Hippocampal formation (tissue), 2 donors: ENCODE results near the gene UNC5A.

Experiments used
- DNase-seq, 2 donors: peaks; one replicate each; lab custom pipeline; 2025; lab: John Stamatoyannopoulos, UW

Gene UNC5A

GRCh38 chr5:176897263-176897662, 86.9 kb downstream of the UNC5A start:
- DNase-seq = no peak

DNA sequence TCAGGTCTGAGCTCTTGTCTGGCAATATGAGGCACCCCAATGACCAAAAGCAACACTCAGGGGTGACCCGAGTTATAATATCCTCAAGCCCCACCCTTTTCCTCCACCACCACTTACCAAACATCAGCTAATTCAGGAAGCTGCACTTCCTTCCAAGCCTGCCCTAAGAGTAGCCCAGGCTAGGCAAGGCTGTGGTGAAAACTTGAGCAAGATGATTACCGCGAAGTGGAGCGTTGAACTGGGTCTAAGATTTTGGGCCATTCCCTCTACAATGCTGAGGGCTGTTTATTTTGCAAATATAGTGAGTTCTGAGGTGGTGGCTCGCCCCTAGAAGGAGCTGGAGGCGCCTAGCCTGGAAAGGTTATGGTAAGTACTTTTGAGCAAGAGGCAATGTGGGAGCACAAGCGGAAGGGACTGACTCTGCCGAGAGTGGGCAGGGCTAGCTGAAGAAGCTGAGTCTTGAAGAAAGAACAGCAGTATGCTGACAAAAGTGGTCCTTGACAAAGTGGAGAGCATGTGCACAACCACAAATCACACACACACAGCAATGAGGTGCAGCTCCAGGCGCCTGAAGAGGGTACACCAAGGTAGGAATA, 89.0 kb downstream of the UNC5A start, which contains the start of gene HK3:
Gene HK3, minus strand, starts transcription at position 51 of the 596 bp plus-strand sequence. CDS start 3,187 bp downstream, outside the sequence.
- no peak for DNase-seq

GRCh38 chr5:176899946-176900779, 89.8 kb downstream of the UNC5A start:
- no peak for DNase-seq

- DNase-seq = no peak
Measured at GRCh38 chr5:176900780-176901204, 90.4 kb downstream of the UNC5A start.

DNA sequence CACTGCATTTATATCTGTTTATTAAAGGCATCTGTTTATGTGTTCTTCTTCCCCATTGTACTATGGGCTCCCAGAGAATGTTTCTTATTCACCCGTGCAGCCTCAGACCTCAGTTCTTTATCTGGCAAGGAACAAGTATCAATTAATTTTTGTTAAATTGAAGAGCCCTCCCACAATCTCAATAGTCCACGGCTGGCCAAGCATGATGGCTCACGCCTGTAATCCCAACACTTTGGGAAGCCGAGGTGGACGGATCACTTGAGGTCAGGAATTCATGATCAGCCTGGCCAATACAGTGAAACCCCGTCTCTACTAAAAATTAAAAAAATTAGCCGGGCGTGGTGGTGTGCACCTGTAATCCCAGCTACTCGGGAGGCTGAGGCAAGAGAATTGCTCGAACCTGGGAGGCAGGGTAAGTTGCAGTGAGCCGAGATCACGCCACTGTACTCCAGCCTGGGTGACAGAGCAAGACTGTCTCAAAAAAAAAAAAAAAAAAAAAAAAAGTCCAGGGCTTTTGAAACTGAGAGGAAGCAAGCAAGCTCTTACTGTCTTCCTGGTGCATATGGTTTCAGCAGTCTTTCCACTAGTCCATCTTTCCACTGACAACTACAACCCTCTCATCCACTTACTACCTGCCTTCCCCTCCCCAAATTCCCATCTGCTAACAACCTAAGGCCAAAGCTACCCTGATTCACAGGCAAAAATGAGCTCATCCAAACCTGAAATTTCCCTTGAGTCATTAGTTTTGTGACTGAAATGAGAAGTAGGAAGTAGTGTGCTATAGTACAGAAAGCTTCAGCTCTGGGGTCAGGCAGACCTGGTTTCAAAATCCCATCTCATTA, 91.1 kb downstream of the UNC5A start:
- no peak for DNase-seq

- no peak for DNase-seq
Measured at GRCh38 chr5:176902102-176902814, 91.9 kb downstream of the UNC5A start.

DNA sequence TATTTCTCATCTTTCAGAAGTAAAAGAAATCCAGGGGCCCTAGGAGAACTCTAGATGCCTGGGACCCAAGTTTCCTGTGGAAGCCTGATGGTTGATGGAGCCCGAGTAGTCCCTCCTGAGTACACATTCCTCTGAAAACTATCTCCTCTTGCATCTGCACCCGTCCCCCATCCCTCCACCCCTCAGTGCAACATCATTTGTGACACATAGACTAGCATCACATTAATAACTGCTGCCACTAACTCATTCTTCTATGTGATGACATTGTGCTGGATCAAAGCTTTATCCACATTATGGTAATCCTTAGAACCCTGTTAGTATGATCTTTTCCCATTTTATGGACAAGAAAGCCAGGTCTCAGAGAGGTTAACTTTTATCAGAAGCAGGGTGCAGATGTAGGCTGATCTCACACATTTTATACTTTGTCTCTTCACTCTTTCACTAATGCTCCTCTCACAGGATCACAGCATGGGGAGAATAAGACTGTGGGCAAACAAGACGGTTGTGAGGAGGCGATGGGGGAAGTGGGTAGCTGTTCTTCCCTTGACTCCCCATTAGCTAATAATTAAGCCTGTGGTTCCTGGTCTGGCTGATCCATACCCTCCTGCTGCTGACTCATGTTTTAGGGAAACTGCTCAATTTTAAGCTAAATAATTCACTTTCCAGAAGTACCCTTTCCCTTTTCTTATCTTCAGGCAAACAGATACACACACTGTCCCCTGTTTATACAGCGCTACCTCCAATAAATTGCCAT, 92.7 kb downstream of the UNC5A start:
- DNase-seq = no peak

DNA sequence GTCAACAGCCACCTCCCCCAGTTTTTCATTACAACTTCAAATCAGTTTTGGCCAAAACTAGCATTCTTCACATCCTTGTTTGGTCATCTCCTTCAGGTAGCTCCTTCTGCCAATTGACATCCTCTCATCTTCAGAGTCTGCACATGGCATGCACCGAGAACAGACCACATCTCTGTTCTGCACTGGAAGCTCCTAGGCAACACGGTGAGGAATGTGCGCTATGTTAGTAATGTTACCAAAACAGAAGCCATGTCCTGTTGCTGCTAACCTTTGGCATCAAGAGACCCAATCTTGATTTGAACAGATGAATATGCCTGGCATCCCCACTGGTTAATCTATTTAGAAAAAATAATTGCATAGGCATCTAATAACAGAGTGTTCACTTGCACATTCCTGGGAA, 93.9 kb downstream of the UNC5A start:
- no peak for DNase-seq

GRCh38 chr5:176906126-176906525, 95.8 kb downstream of the UNC5A start:
- DNase-seq = no peak

GRCh38 chr5:176906796-176907195, 96.4 kb downstream of the UNC5A start:
- no peak for DNase-seq

DNA sequence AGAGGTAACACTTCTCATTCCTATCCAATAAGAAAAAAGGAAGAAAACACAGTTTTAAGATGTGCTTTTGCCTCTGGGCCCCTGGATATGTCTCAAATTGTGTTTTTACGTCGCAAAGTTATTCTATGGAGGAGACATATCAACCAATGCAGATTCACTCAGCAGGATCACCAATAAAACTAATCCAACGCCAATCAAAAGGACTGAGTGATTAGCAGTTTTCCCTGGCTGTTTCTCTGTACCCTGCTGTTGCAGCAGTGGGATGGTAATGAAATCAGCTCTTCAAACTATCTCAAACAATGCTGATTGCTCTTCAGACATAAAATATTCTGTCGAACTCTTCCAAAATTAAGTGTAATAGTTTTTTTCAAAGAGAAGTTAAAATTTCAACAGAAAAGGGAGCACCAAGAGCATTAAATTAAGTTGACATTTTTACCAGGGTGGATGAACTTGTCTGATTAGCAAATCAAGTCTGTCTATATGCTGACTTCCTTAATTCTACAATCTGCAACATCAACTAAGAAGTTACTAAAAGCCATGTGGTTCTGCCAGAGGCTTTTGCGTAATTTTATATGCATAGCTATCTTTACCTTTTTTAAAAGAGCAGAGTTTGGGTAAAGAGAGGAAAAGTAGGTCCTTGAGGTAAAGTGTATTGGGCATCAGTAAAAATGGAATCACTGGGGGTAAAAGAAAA, 98.5 kb downstream of the UNC5A start:
- DNase-seq = no peak

DNA sequence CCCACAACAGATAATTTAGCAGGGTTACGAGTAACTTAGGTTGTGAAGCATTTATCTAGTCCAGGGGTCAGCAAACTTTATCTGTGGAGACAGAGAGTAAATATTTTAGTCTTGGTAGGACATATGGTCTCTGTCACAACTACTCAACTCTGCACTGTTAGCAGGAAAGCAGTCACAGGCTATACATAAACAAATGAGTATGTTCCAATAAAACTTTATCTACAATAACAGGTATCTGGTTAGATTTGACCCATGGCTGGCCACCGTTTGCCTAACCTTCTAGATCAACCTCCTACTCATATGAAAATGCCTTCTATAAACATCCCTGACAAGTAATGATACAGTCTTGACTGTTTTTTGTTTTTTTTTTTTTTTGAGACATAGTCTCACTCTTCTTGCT, 101.8 kb downstream of the UNC5A start:
- no peak for DNase-seq

DNA sequence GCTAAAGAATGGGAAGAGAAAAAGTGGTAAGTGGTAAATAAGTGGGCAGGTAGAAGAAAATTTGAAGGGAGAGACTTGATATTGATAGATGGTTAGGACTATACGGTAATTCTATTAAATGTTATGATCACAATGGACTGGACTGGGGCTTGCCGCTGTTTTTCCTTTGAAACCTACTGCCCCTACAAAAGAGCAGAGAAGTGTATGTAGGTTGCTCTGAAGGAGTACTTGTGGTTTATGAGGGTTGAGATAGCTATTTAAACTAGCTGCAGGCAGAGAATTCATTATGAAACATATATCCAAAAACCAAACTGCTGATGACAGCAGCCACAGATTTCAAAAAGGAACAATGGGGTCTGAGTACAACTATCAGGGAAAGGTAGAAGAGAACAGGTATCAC, 105.5 kb downstream of the UNC5A start:
- no peak for DNase-seq

GRCh38 chr5:176916337-176916736, 106.0 kb downstream of the UNC5A start:
- no peak for DNase-seq

DNA sequence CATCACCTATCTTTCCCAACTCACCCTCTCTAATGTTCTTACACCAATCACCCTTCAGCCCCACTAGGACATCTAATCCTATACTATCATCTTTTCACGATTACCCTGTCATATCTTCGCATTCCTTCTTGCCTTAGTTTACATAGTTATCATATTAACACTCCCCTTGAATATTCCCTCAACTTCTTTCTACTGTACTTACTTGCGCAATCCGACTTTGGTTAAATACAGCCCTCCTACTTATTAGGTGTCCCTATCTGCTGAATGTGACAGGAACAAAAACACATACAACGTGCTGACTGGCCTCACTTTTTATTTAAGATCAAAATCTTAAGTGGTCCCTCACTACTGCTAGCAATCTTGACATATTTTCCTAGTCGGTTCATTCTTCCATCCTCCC, 108.3 kb downstream of the UNC5A start:
- DNase-seq = no peak

DNA sequence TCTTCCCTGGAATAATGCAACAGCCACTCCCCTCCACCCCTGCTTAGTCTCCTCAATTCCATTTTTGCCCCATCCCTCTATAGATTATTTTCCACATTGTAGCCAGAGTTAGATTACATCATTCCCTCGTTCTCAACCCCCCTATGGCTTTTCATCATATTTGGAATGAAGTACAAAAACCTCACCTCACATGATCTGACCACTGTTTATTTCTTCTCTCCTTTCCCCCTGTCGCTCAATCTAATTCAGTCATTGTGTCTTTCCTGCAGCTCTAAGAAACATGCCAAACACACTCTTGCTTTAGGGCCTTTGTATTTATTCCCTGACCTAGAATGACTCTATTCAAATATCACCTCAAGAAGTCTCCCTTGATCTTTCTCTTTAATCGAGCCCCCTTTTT, 111.4 kb downstream of the UNC5A start:
- no peak for DNase-seq

DNA sequence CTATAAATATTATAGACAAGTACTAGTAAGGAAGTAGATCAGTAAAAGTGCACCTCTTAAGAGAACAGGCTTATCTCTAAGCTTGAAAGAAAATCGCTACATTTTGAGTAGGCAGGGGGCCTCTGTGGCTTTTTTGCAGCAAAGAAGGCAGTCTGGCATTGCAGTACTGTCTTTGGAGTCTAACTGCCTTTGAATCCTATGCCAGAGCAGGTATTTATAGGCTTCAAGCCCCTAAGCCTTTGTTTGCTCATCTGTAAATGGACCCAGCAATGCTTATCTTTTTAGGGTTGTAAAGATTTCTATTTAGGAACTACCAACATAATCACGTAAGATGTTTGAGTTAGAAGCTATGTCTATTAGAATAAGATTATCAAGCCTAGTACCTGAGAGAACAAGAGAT, 112.5 kb downstream of the UNC5A start:
- no peak for DNase-seq

DNA sequence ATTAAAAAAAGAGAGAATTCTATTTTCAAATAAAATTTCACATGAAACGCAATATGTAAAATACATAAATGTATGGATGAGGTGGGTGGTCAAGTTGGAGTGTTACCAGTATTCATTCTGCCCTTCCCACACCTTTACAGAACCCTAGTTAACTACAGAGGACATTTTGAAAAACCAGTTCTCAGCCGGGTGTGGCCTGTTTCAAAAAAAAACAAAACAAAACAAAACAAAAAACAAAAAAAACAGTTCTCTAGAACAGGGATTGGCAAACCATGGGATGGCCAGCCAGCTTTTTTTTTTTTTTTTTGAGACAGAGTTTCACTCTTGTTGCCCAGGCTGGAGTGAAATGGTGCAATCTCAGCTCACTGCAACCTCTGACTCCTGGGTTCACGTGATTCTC, 117.2 kb downstream of the UNC5A start:
- no peak for DNase-seq

GRCh38 chr5:176929654-176930053, 119.3 kb downstream of the UNC5A start:
- no peak for DNase-seq
